Mammary epithelial cell (primary cell): ENCODE data around the gene LHFPL2.

ENCODE experiments used
- EZH2 ChIP-seq: IDR thresholded peaks from 2 replicates; pipeline ENCODE4 v1.6.1; 2012; ENCODE audit warnings: low read length, inconsistent platforms, borderline replicate concordance
- TF ChIP-seq, protein P1 (sequence below), 2 donors: IDR thresholded peaks in 1 of 2; conservative IDR thresholded peaks in 1 of 2; 2 replicates each; pipeline ENCODE4 v1.5.1; 2011 to 2012; ENCODE audit warnings: inconsistent platforms in 2 of 2, low read length in 2 of 2, mild to moderate bottlenecking in 2 of 2, control low read depth in 1 of 2, low read depth in 1 of 2; ENCODE audit not compliant: insufficient read depth in 1 of 2; ENCODE audit errors: extremely low read depth in 1 of 2

DNA sequence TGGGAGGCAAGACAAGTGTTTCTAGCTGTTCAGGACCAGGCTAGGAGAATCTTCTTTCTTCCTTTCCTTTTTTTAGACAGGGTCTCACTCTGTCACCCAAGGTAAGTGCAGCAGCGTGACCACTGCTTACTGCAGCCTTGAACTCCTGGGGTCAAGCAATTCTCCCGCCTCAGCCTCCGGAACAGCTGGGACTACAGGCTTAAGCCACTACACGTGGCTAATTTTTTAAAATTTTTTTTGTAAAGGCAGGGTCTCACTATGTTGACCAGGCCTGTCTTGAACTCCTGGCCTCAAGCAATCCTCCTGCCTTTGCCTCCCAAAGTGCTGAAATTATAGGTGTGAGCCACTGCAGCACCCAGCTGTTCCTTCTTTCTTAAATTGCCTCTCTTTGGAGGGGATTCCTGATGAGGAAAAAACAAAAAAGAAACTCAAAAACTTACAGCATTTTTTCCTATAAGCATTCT, 53.1 kb downstream of the LHFPL2 start:
- TF ChIP-seq, protein P1, sequence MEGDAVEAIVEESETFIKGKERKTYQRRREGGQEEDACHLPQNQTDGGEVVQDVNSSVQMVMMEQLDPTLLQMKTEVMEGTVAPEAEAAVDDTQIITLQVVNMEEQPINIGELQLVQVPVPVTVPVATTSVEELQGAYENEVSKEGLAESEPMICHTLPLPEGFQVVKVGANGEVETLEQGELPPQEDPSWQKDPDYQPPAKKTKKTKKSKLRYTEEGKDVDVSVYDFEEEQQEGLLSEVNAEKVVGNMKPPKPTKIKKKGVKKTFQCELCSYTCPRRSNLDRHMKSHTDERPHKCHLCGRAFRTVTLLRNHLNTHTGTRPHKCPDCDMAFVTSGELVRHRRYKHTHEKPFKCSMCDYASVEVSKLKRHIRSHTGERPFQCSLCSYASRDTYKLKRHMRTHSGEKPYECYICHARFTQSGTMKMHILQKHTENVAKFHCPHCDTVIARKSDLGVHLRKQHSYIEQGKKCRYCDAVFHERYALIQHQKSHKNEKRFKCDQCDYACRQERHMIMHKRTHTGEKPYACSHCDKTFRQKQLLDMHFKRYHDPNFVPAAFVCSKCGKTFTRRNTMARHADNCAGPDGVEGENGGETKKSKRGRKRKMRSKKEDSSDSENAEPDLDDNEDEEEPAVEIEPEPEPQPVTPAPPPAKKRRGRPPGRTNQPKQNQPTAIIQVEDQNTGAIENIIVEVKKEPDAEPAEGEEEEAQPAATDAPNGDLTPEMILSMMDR (conservative IDR thresholded peaks at IDR 0.05 in 1 of 2, IDR thresholded peaks at IDR 0.05 in 1 of 2; ENCODE audit: extremely low read depth in 1 of 2, insufficient read depth in 1 of 2, low read depth in 1 of 2, low read length in 2 of 2): no peak
- TF ChIP-seq EZH2: no peak
